HG03342 (cell line): ENCODE data around the gene VIPR2.
"Not testable (repeated sequence)": the region's sequence is repeated elsewhere in the genome, so short reads cannot be mapped to it uniquely, and the experiment has no call there.

Experiments
- ATAC-seq: cut with Tn5 transposase; IDR thresholded peaks from one replicate; pipeline ENCODE4 v1.9.1; 2021; ENCODE audit warnings: mild to moderate bottlenecking, moderate library complexity; ENCODE audit not compliant: unreplicated experiment

VIPR2 gene

DNA sequence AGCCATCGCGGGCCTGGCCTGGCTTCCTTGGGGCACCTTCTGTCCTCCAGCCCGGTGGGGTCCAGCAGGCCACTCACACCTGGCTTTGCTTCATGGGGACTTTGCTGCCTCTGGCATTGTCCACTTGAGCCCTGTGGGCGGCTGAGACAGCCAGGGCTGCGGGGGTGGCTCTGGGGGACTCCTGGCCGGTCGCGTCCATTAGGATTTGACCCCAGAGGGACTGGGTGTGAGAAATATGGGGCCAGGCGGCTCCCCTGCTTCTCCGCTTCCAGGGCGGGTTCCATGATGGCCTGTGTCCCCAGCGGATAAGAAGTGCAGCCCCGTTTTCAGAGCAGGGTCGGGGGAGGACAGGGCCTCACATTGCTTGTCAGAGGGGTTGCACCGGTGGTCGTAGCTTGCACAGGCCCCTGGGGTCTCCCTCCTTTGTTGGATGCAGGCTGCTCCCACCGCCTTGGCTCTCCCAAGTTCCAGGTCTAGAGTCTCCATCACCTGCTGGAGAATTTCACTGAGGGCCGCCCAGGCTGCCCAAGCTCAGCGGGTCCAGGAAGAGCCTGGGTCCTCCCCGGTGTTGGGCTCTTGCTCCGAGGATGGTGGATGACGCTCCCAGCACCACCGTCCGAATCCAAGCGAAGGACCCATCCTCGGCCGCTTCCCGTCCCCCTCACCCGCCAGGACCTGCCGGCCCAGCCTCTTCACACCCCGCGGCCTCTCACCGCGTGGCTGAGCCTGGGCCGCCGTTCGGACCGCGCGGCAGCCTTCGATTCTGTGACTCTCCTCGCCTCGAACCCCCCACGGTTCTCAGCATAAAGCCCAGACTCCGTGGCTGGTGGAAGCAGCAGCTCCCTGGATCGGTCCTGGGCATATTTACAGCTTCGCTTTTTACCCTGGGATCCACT, 148.2 kb downstream of the VIPR2 start:
- no peak for ATAC-seq

- no peak for ATAC-seq
These were observed 149.2 kb downstream of the VIPR2 start for GRCh38 chr7:158995514-158995913.

DNA sequence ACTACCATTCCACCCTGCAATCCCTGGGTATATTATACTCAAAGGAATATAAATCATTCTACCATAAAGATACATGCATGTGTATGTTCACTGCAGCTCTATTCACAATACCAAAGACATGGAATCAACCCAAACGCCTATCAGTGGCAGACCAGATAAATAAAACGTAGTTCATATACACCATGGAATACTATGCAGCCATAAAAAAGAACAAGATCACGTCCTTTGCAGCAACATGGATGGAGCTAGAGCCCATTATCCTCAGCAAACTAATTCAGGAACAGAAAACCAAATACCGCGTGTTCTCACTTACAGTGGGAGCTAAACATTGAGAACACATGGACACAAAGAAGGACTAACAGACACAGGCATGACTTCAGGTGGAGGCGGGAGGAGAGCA, 150.0 kb downstream of the VIPR2 start:
- no peak for ATAC-seq

DNA sequence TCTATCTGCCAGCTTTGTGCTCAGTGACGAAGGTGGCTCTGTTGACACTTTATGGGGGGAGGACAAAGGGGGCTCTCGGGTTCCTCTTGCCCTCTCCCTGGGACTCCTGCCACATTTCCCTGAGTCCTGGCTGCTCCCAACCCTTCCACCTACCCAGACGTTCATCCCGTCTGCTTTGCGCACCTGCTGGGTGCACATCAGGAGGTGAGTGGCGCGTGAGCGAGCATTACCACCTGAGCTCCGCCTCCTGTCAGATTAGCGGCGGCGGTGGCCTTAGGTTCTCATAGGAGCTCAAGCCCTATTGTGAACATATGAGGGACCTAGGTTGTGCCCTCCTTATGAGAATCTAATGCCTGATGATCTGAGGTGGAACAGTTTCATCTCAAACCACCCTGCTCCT, 151.1 kb downstream of the VIPR2 start:
- no peak for ATAC-seq

DNA sequence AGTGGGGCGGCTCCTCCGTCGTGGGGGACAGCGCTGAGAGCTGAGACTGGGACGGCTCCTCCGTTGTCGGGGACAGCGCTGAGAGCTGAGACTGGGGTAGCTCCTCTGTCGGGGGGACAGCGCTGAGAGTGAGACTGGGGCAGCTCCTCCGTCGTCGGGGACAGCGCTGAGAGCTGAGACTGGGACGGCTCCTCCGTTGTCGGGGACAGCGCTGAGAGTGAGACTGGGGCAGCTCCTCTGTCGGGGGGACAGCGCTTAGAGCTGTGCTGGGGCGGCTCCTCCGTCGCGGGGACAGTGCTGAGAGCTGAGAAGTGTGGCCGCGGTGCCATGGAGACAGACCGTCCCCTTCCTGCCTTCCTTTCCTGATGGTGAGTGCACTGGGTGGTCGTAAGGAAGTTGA, 151.9 kb downstream of the VIPR2 start:
- ATAC-seq = no peak

DNA sequence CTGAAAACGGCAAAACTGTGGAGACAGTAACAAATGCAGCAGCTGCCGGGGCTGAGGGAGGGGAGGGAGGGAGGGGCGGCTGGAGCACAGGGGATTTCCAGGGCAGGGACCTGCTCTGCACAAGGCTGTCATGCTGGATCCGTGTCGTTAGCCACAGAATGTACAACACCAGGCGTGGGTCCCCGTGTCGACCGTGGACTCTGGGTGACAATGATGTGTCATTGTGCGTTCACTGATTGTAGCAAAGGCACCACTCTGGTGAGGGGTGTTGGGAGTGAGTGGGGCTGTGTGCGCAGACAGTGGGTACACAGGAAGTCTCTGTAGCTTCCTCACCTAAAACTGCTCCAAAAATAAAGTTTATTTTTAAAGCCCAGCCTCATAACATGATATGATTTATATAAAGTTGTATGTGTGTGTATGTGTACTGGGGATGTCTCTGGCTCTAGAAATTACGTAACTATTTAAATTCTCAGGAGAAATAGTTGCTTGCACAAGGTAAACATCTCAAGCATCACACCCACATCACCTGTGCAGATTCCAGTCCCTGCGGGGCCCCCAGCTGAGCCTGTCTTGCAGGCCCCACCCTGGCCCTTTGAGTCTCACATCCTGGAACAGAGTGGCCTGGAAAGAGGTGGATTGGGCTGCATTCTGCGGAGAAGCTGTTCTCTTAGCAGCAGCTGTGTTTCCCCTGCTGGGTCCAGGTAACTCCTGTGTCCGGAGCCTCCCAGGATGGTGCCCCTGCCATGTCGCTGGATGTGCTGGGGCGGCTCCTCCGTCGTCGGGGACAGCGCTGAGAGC, 152.6 kb downstream of the VIPR2 start:
- ATAC-seq = no peak

DNA sequence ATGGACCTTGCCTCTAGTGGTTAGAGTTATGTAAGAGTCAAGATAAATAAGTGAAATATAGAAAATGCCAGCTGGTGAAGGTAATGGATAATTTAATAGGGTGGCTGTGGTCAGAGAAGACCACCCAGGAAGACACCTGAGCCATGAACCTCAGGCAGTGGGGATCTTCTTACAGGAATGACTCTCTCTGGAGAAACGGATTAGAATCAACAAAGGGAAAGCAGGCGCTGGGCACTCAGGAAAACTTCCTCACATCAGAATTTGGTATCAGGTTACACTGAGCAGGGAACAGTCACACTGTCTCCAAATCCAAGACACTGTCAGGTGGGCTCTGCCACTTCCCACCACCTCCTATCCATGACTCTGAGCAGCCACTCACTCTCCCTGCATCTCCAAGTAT, 155.7 kb downstream of the VIPR2 start:
- no peak for ATAC-seq

DNA sequence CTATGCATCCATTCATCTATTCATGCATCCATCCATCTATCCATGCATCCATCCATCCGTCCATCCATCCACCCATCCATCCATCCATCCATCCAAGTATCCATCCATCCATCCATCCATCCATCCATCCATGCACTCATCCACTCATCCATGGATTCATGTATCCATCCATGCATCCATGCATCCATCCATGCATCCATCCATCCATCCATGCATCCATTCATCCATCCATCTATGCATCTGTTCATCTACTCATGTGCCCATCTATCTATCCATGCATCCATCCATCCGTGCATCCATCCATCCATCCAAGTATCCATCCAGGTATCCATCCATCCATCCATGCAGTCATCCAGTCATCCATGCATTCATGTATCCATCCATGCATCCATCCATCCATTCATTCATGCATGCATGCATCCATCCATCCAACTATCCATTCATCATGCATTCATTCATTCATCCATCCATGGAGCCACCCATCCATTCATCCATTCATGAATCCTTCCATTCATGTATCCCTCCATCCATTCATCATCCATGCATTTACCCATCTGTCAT, 156.3 kb downstream of the VIPR2 start:
- ATAC-seq = no peak

DNA sequence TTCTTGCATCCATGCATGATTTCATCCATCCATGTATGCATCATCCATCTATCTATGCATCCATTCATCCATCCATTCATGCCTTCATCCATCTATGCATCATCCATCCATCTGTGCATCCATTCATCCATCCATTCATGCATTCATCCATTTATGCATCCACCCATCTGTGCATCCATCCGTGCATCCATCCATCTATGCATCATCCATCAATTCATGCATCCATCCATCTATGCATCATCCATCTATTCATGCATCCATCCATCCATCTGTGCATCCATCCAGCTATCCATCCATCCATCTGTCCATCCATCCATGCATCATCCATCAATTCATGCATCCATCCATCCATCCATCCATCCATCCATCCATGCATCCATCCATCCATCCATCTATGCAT, 157.0 kb downstream of the VIPR2 start:
- no peak for ATAC-seq

- ATAC-seq = no peak
These were observed 159.1 kb downstream of the VIPR2 start for GRCh38 chr7:158985583-158985982.

- not testable (repeated sequence) for ATAC-seq
These were observed 160.7 kb downstream of the VIPR2 start for GRCh38 chr7:158984007-158984406.

DNA sequence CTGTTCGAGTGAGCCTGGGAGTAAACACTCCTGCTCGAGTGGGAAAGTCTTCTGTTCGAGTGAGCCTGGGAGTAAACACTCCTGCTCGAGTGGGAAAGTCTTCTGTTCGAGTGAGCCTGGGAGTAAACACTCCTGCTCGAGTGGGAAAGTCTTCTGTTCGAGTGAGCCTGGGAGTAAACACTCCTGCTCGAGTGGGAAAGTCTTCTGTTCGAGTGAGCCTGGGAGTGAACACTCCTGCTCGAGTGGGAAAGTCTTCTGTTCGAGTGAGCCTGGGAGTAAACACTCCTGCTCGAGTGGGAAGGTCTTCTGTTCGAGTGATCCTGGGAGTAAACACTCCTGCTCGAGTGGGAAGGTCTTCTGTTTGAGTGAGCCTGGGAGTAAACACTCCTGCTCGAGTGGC, 162.6 kb downstream of the VIPR2 start:
- ATAC-seq = not testable (repeated sequence)

DNA sequence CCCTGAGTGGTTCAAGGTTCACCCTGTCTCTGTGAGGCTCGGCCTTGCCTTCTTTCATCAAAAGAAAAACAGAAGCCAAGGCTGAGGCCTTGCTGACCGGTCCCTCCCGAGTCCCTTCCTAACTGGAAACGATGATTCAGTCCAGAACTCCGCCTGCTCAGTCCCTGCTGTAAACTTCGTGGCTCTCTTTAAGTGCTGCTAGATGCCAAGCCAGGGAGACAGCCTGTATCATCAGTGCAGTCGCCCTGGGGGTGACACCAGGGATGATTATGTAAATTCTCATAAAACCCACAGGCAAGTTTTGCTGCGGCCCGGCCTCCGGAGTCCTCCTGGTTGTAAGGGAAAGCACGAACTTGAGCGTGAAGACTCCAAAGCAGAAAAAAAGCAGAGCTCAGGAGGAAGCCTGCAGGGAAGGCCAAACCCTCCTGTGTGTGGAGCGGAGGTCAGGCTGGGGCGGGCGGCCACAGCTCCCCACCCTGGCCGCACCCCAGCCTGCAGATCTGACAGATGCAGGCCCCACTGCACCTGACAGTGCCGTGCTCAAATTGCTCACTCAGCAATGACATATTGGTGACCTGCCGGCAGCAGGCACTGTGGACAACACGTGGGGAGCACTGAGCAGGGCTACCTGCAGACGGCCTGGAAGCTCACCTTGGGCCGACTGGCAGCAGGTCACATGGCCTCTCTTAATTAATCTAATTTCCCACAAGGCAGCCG, 164.9 kb downstream of the VIPR2 start:
- ATAC-seq = no peak

DNA sequence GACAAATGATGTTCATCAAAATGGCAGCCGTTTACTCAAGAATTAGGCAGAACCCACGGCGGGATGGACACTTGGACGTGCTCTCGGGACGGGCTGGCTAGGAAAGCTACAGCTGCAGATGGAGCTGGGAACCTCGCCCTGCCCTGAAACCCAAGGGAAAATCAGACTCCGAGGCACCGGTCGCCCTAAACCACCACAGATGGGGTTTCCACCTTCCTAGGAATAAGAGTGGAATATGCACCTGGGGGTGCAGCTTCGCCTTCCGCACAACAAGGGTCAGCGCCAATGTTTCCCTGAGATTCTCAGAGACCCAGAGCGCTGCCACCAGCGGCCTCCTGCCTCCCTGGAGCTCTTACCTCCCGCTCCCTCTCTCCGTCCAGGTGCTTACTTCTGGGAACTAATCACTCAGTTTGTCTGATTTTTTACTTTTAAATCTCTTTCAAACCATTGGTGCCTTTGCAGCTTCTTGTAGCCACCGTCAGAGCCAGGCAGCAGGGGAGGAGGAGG, 165.6 kb downstream of the VIPR2 start:
- ATAC-seq = no peak
